NCI-H2227 treated with DMSO at 0.1 percent for 48 hours (cell line): ENCODE results near the gene MB21D2.

ENCODE experiments used
- DNase-seq: peaks from one replicate; lab custom pipeline; 2025; lab: John Stamatoyannopoulos, UW

Gene MB21D2

GRCh38 chr3:192890347-192891335 is 27.0 kb downstream of the MB21D2 start:
- DNase-seq = no peak

- DNase-seq = no peak
Measured at GRCh38 chr3:192889679-192890078, 28.0 kb downstream of the MB21D2 start.

GRCh38 chr3:192888190-192888589 is 29.5 kb downstream of the MB21D2 start:
- DNase-seq = no peak

GRCh38 chr3:192887701-192888100 is 30.0 kb downstream of the MB21D2 start:
- no peak for DNase-seq

- DNase-seq = no peak
Measured at GRCh38 chr3:192887047-192887446, 30.6 kb downstream of the MB21D2 start.

- peak; percentile 38 for DNase-seq
Measured at GRCh38 chr3:192884777-192885773, 32.6 kb downstream of the MB21D2 start.

- no peak for DNase-seq
Measured at GRCh38 chr3:192883512-192883911, 34.1 kb downstream of the MB21D2 start.

GRCh38 chr3:192881159-192881786 is 36.4 kb downstream of the MB21D2 start:
- no peak for DNase-seq

- DNase-seq = no peak
Measured at GRCh38 chr3:192880313-192880712, 37.3 kb downstream of the MB21D2 start.

- no peak for DNase-seq
Measured at GRCh38 chr3:192879346-192880031, 38.2 kb downstream of the MB21D2 start.

GRCh38 chr3:192875971-192876565 is 41.6 kb downstream of the MB21D2 start:
- no peak for DNase-seq

GRCh38 chr3:192870822-192871221 is 46.8 kb downstream of the MB21D2 start:
- no peak for DNase-seq

GRCh38 chr3:192869131-192870031 is 48.3 kb downstream of the MB21D2 start:
- peak; percentile 50 for DNase-seq

- DNase-seq = no peak
Measured at GRCh38 chr3:192867645-192868044, 50.0 kb downstream of the MB21D2 start.

GRCh38 chr3:192866804-192867203 is 50.9 kb downstream of the MB21D2 start:
- DNase-seq = no peak

GRCh38 chr3:192864941-192865340 is 52.7 kb downstream of the MB21D2 start:
- DNase-seq = no peak

GRCh38 chr3:192863091-192863420 is 54.6 kb downstream of the MB21D2 start:
- no peak for DNase-seq

GRCh38 chr3:192862408-192863090 is 55.1 kb downstream of the MB21D2 start:
- no peak for DNase-seq

- no peak for DNase-seq
Measured at GRCh38 chr3:192861972-192862371, 55.7 kb downstream of the MB21D2 start.
